ENCODE results near the gene ATAD1. TPM values are rescaled to one million over a fixed set of nuclear protein-coding genes. Genes with fewer than 3 reads are reported as not detected.
"Not testable (repeated sequence)": the region's sequence is repeated elsewhere in the genome, so short reads cannot be mapped to it uniquely, and the experiment has no call there.

The ATAD1 gene
- total and polyA plus RNA-seq, 4 donors = 11.6 to 50.2 (median 28.7) TPM

DNA sequence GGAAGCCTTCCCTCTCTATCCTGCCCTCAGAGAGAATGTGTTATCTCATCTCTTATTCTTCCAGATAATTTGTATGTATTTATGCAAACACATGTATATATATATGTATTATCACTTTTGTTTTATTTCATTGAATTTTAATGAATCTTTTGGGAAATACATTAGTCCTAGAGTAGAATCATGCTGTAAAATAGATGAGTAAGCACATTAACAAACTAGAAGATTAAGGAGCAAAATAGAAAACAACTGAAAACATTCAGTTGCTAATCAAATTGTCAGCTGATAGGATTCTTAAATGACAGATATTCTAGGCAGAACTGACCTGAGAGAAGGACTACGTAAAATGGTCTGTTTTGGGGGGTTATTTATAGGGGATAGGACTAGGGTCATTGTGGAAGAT is 34.1 kb upstream of the ATAD1 start:
- Histone ChIP-seq H3K9me3 (ENCODE audit: control insufficient read depth in 4 of 4, insufficient read depth in 3 of 4, low read length in 3 of 4) (no peaks in the 10 kb centered on the region), H3K27ac (ENCODE audit: low read depth in 1 of 2, low read length in 1 of 2) (no peak overlapping the region), H3K36me3 (ENCODE audit: control insufficient read depth in 4 of 4, insufficient read depth in 4 of 4, low read length in 4 of 4) (no peaks in the 10 kb centered on the region), H3K27me3 (ENCODE audit: control insufficient read depth in 3 of 3, insufficient read depth in 3 of 3, low read length in 2 of 3) (no peaks in the 10 kb centered on the region), H3K9ac (ENCODE audit: insufficient read depth in 1 of 2, low read length in 2 of 2) (no peak overlapping the region), H3K4me3 (no peak overlapping the region), H3K4me1 (ENCODE audit: control insufficient read depth in 5 of 5, insufficient read depth in 5 of 5, low read length in 5 of 5) (no peaks in the 10 kb centered on the region)
- DNase-seq (no peak), ATAC-seq (ENCODE audit: insufficient read depth, low FRiP score) (no peak)
- 95 to 96% methylated on average over 1 of the region's 1 CpG for WGBS, 2 donors
- TF ChIP-seq, protein P1, sequence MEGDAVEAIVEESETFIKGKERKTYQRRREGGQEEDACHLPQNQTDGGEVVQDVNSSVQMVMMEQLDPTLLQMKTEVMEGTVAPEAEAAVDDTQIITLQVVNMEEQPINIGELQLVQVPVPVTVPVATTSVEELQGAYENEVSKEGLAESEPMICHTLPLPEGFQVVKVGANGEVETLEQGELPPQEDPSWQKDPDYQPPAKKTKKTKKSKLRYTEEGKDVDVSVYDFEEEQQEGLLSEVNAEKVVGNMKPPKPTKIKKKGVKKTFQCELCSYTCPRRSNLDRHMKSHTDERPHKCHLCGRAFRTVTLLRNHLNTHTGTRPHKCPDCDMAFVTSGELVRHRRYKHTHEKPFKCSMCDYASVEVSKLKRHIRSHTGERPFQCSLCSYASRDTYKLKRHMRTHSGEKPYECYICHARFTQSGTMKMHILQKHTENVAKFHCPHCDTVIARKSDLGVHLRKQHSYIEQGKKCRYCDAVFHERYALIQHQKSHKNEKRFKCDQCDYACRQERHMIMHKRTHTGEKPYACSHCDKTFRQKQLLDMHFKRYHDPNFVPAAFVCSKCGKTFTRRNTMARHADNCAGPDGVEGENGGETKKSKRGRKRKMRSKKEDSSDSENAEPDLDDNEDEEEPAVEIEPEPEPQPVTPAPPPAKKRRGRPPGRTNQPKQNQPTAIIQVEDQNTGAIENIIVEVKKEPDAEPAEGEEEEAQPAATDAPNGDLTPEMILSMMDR (IDR thresholded peaks at IDR 0.05; ENCODE audit: control extremely low read depth, extremely low read depth) = no peak

DNA sequence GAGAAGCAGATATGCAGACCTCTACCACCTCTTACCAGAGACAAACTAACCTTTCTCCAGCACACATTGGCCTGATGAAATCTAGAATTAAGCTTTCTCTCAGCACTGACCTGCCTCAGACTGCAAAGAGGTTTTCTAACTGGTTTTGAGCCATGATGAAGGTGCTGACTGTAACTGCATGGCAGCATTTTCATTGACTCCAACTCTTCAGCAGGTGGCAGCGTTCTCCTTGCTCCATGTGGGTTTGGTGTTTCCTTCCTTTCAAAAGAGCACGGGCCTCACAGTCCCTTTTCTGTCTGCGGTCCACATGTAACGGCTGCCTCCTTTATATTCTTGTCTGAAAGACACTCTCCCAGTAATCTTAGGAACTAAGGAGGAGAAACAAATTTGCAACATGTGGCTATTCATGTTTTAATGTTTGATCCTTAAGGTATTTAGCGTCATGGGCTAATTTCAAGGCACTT is 32.7 kb upstream of the ATAD1 start:
- TF ChIP-seq, protein P1 (IDR thresholded peaks at IDR 0.05; ENCODE audit: control extremely low read depth, extremely low read depth) = peak; percentile 66
- ATAC-seq (ENCODE audit: insufficient read depth, low FRiP score) (peak; percentile 58), DNase-seq (peak; percentile 67 to 86 (median 83))
- Histone ChIP-seq H3K27ac (ENCODE audit: low read depth in 1 of 2, low read length in 1 of 2) (no peak overlapping the region), H3K36me3 (ENCODE audit: control insufficient read depth in 4 of 4, insufficient read depth in 4 of 4, low read length in 4 of 4) (no peaks in the 10 kb centered on the region), H3K9ac (ENCODE audit: insufficient read depth in 1 of 2, low read length in 2 of 2) (no peak overlapping the region), H3K4me3 (no peak overlapping the region), H3K27me3 (ENCODE audit: control insufficient read depth in 3 of 3, insufficient read depth in 3 of 3, low read length in 2 of 3) (no peaks in the 10 kb centered on the region), H3K9me3 (ENCODE audit: control insufficient read depth in 4 of 4, insufficient read depth in 3 of 4, low read length in 3 of 4) (no peaks in the 10 kb centered on the region), H3K4me1 (ENCODE audit: control insufficient read depth in 5 of 5, insufficient read depth in 5 of 5, low read length in 5 of 5) (no peaks in the 10 kb centered on the region)
- 13 to 17% methylated on average over 5 of the region's 5 CpGs for WGBS, 2 donors

DNA sequence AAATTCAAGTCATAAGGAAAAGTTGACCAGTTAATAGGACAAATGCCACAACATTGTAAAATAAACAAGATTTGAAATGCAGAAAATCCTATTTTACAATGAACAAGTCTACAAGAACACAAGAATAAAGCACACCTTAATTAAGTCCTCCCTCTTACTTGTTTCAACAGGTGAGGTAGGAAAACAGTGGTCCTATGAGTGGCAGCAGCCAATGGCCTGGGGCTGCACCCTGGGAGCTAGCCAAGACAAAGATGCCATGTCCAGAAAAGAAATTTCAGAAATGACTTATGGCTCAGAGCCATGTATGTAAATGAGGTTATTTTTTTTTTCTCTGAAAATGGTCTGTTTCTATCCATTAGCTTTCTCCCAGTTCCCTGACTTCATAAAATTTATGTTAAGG is 31.0 kb upstream of the ATAD1 start:
- DNase-seq (no peak), ATAC-seq (ENCODE audit: insufficient read depth, low FRiP score) (no peak)
- H3K36me3 ChIP-seq (ENCODE audit: control insufficient read depth in 4 of 4, insufficient read depth in 4 of 4, low read length in 4 of 4) = no peaks in the 10 kb centered on the region
- H3K27me3 ChIP-seq (ENCODE audit: control insufficient read depth in 3 of 3, insufficient read depth in 3 of 3, low read length in 2 of 3) = no peaks in the 10 kb centered on the region
- H3K4me1 ChIP-seq (ENCODE audit: control insufficient read depth in 5 of 5, insufficient read depth in 5 of 5, low read length in 5 of 5) = no peaks in the 10 kb centered on the region
- H3K9me3 ChIP-seq (ENCODE audit: control insufficient read depth in 4 of 4, insufficient read depth in 3 of 4, low read length in 3 of 4) = no peaks in the 10 kb centered on the region
- H3K9ac ChIP-seq (ENCODE audit: insufficient read depth in 1 of 2, low read length in 2 of 2) = no peak overlapping the region
- H3K27ac ChIP-seq (ENCODE audit: low read depth in 1 of 2, low read length in 1 of 2) = no peak overlapping the region
- H3K4me3 ChIP-seq = no peak overlapping the region
- TF ChIP-seq, protein P1 (IDR thresholded peaks at IDR 0.05; ENCODE audit: control extremely low read depth, extremely low read depth) = no peak

DNA sequence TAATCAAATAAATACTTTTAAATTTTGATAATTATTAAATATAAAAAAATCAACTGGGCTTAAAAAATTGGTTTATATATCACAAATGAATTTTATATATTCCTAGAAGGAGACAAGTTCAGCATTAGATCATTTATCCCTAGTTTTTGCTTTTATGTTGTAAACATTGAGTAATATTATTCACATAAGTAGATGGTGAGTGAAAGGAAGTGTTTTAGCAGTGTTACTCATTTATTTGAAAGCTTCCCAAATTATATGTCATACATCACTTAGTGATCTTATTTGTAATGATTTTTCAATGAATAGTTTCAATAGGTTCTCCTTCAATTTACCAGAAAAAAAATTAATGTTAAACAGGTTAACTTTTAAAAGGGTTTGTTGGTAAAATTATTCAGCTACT is 29.5 kb upstream of the ATAD1 start:
- Histone ChIP-seq H3K36me3 (ENCODE audit: control insufficient read depth in 4 of 4, insufficient read depth in 4 of 4, low read length in 4 of 4) (no peaks in the 10 kb centered on the region), H3K9ac (ENCODE audit: insufficient read depth in 1 of 2, low read length in 2 of 2) (no peak overlapping the region), H3K4me1 (ENCODE audit: control insufficient read depth in 5 of 5, insufficient read depth in 5 of 5, low read length in 5 of 5) (no peaks in the 10 kb centered on the region), H3K27me3 (ENCODE audit: control insufficient read depth in 3 of 3, insufficient read depth in 3 of 3, low read length in 2 of 3) (no peaks in the 10 kb centered on the region), H3K9me3 (ENCODE audit: control insufficient read depth in 4 of 4, insufficient read depth in 3 of 4, low read length in 3 of 4) (no peaks in the 10 kb centered on the region), H3K27ac (ENCODE audit: low read depth in 1 of 2, low read length in 1 of 2) (no peak overlapping the region), H3K4me3 (no peak overlapping the region)
- ATAC-seq (ENCODE audit: insufficient read depth, low FRiP score) = no peak
- TF ChIP-seq, protein P1 (IDR thresholded peaks at IDR 0.05; ENCODE audit: control extremely low read depth, extremely low read depth) = no peak
- DNase-seq = no peak

DNA sequence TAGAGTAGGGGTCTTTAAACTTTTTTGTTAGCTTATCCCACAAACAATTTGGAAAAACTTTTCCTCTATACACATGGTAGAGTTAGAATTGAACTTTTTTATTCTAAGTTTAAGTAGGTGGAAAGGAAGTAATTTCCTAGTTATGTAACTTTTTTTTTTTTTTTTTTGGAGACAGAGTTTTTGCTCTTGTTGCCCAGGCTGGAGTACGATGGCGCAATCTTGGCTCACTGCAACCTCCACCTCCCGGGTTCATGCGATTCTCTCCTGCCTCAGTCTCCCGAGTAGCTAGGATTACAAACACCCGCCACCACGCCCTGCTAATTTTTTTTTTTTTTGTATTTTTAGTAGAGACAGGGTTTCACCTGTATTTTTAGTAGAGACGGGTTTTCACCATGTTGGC is 28.7 kb upstream of the ATAD1 start:
- not testable (repeated sequence) for H3K36me3 ChIP-seq (ENCODE audit: control insufficient read depth in 4 of 4, insufficient read depth in 4 of 4, low read length in 4 of 4); DNase-seq; H3K4me3 ChIP-seq; H3K4me1 ChIP-seq (ENCODE audit: control insufficient read depth in 5 of 5, insufficient read depth in 5 of 5, low read length in 5 of 5); H3K9me3 ChIP-seq (ENCODE audit: control insufficient read depth in 4 of 4, insufficient read depth in 3 of 4, low read length in 3 of 4); ATAC-seq (ENCODE audit: insufficient read depth, low FRiP score); H3K9ac ChIP-seq (ENCODE audit: insufficient read depth in 1 of 2, low read length in 2 of 2); H3K27me3 ChIP-seq (ENCODE audit: control insufficient read depth in 3 of 3, insufficient read depth in 3 of 3, low read length in 2 of 3); H3K27ac ChIP-seq (ENCODE audit: low read depth in 1 of 2, low read length in 1 of 2)
- 69 to 78% methylated on average over 8 of the region's 8 CpGs for WGBS, 2 donors
